SU-DHL-6 (cell line): Measurements from ENCODE around the gene FARP2.

Experiments used
- H2AFZ ChIP-seq: fragments of 200-600 bp; sonication (generic); 2 replicates; pipeline ENCODE4 v1.6.1; 2014; ENCODE audit warnings: low read depth, mild to moderate bottlenecking, moderate library complexity, mixed read lengths, antibody characterized with exemption, low read length; ENCODE audit not compliant: severe bottlenecking
- H3F3A ChIP-seq: fragments of 200-600 bp; shearing (Covaris generic); 2 replicates; pipeline ENCODE4 v1.6.0; 2016; ENCODE audit warnings: antibody characterized with exemption, mild to moderate bottlenecking; ENCODE audit not compliant: insufficient read depth
- H3K27ac ChIP-seq: fragments of 200-600 bp; sonication (generic); 2 replicates; pipeline ENCODE4 v1.5.1; 2016; ENCODE audit warnings: low read depth, mild to moderate bottlenecking, low read length, moderate library complexity, mixed read lengths
- H3K27me3 ChIP-seq: fragments of 200-600 bp; sonication (generic), shearing (Covaris generic); 2 replicates; pipeline ENCODE4 v1.6.0; 2014; ENCODE audit warnings: mild to moderate bottlenecking, low read length
- H3K36me3 ChIP-seq: fragments of 200-600 bp; sonication (generic); 2 replicates; pipeline ENCODE4 v1.6.1; 2014; ENCODE audit warnings: mild to moderate bottlenecking, low read length, mixed read lengths
- H3K4me2 ChIP-seq: fragments of 300-600, 200-600 bp; shearing (Covaris generic), sonication (generic); 2 replicates; pipeline ENCODE4 v1.6.0; 2014; ENCODE audit warnings: low read length, low read depth, mild to moderate bottlenecking; ENCODE audit not compliant: poor library complexity, severe bottlenecking
- H3K4me3 ChIP-seq: fragments of 200-600 bp; sonication (generic); 2 replicates; pipeline ENCODE4 v1.5.1; 2014; ENCODE audit warnings: antibody characterized with exemption, low read length, mild to moderate bottlenecking, mixed read lengths; ENCODE audit not compliant: insufficient read depth, poor library complexity, severe bottlenecking
- H3K79me2 ChIP-seq: fragments of 200-600 bp; sonication (generic); 2 replicates; pipeline ENCODE4 v1.6.1; 2014; ENCODE audit warnings: mild to moderate bottlenecking, low read length, moderate library complexity; ENCODE audit not compliant: insufficient read depth
- H3K9ac ChIP-seq: fragments of 200-600 bp; sonication (generic); 2 replicates; pipeline ENCODE4 v1.7.0; 2014; ENCODE audit warnings: mild to moderate bottlenecking, low read length
- H3K9me2 ChIP-seq: fragments of 200-600 bp; sonication (generic); replicated peaks from 2 replicates; pipeline ENCODE4 v1.6.1; 2014; ENCODE audit warnings: low read length; ENCODE audit not compliant: insufficient read depth
- H3K9me3 ChIP-seq: fragments of 200-600 bp; sonication (generic); 2 replicates; pipeline ENCODE4 v1.6.1; 2014; ENCODE audit warnings: low read length, mixed read lengths; ENCODE audit not compliant: insufficient read depth
- H4K20me1 ChIP-seq: fragments of 200-600 bp; sonication (generic); 2 replicates; pipeline ENCODE4 v1.6.1; 2014; ENCODE audit warnings: low read depth, mild to moderate bottlenecking, antibody characterized with exemption, low read length, moderate library complexity, mixed read lengths
- EZH2phosphoT487 ChIP-seq: fragments of 200-600 bp; sonication (generic), shearing (Covaris generic); conservative IDR thresholded peaks from 2 replicates; pipeline ENCODE4 v1.6.1; 2018; ENCODE audit warnings: mild to moderate bottlenecking, antibody characterized with exemption, low read length, moderate library complexity, mixed read lengths
- TF ChIP-seq, protein P1 (sequence below): fragments of 200-600 bp; sonication (generic); IDR thresholded peaks from one replicate; pipeline ENCODE4 v1.5.1; 2017; ENCODE audit warnings: antibody characterized with exemption, mild to moderate bottlenecking, low read length, moderate library complexity; ENCODE audit not compliant: insufficient read depth, poor library complexity, severe bottlenecking

FARP2 gene

DNA sequence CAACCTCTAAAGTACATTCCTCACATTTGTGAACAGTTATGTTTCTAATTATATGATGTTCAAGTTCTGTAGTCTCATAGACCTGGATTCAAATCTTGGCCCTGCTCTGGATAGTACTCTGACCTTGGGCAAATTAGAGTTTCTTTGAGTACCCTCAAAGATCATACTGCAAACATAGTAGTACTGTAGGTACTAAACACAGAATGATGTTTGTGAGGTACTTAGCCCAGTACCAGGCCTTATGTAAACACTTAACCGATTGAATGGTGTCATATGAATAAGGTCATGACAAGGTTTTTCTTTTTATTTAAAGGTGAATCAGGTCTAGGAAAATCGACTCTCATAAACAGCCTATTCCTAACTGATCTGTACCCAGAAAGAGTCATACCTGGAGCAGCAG lies 21.3 kb upstream of the FARP2 start:
- Histone ChIP-seq H4K20me1 (peaks cover 15% of the 10 kb centered on the region; the same call in 1 of the 2 replicates), H3F3A (peaks cover 53% of the 10 kb centered on the region), H2AFZ (no peak overlapping the region), H3K9ac (no peak overlapping the region), H3K4me2 (no peak overlapping the region), H3K79me2 (peaks cover 35% of the 10 kb centered on the region), H3K27ac (peak overlapping the region; percentile 80), H3K36me3 (peaks cover 36% of the 10 kb centered on the region), H3K9me2 (no peaks in the 10 kb centered on the region), H3K9me3 (no peaks in the 10 kb centered on the region), H3K27me3 (no peaks in the 10 kb centered on the region), H3K4me3 (no peak overlapping the region)
- TF ChIP-seq, protein P1, sequence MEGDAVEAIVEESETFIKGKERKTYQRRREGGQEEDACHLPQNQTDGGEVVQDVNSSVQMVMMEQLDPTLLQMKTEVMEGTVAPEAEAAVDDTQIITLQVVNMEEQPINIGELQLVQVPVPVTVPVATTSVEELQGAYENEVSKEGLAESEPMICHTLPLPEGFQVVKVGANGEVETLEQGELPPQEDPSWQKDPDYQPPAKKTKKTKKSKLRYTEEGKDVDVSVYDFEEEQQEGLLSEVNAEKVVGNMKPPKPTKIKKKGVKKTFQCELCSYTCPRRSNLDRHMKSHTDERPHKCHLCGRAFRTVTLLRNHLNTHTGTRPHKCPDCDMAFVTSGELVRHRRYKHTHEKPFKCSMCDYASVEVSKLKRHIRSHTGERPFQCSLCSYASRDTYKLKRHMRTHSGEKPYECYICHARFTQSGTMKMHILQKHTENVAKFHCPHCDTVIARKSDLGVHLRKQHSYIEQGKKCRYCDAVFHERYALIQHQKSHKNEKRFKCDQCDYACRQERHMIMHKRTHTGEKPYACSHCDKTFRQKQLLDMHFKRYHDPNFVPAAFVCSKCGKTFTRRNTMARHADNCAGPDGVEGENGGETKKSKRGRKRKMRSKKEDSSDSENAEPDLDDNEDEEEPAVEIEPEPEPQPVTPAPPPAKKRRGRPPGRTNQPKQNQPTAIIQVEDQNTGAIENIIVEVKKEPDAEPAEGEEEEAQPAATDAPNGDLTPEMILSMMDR = no peak
- TF ChIP-seq EZH2phosphoT487 = no peak

DNA sequence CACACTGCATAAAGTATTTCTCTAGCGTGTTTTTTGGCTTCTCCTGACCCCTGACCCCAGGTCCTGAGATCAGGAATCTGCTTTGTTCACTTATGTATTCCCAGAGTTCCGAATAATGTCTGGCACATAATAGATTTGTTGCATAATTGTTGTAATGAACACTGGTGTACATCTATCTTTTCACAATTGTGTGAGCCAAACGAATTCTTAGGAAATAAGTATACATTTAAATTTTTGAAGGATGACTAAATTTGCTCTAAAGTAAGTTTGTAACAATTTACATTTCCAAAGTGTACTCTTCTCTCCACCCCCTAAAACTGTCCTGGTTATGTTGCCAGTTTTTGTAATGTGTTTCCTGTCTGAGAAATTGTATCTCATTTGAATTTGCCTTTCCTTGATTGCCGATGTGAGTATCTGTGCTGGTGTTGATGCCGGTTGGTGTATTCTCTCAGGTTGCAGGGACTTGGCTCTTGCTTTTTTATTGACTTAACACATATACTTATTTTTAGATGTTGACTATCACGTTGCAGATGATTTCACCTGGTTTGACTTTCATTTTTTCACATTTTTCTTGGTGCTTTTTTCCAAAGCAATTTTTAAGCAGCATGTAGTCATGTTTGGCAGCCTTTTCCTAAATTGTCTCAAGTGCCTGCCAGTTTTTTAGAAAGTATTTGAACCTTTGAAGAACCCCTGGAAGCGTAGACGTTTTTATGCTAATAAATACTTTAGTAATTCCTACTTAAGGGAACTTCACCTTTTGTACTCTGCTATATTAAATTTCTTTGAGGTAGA lies 16.1 kb upstream of the FARP2 start:
- H4K20me1 ChIP-seq = peaks cover 11% of the 10 kb centered on the region; the same call in 1 of the 2 replicates
- H3K79me2 ChIP-seq = peaks cover 28% of the 10 kb centered on the region
- no peaks in the 10 kb centered on the region for H3K9me2 ChIP-seq
- H2AFZ ChIP-seq = no peak overlapping the region
- no peak overlapping the region for H3K4me2 ChIP-seq
- no peak overlapping the region for H3K27ac ChIP-seq
- H3K9me3 ChIP-seq = no peaks in the 10 kb centered on the region
- peaks cover 20% of the 10 kb centered on the region for H3F3A ChIP-seq
- H3K36me3 ChIP-seq = peaks cover 54% of the 10 kb centered on the region
- H3K27me3 ChIP-seq = no peaks in the 10 kb centered on the region
- no peak overlapping the region for H3K9ac ChIP-seq
- no peak overlapping the region for H3K4me3 ChIP-seq
- TF ChIP-seq EZH2phosphoT487 = no peak
- TF ChIP-seq, protein P1 = no peak

DNA sequence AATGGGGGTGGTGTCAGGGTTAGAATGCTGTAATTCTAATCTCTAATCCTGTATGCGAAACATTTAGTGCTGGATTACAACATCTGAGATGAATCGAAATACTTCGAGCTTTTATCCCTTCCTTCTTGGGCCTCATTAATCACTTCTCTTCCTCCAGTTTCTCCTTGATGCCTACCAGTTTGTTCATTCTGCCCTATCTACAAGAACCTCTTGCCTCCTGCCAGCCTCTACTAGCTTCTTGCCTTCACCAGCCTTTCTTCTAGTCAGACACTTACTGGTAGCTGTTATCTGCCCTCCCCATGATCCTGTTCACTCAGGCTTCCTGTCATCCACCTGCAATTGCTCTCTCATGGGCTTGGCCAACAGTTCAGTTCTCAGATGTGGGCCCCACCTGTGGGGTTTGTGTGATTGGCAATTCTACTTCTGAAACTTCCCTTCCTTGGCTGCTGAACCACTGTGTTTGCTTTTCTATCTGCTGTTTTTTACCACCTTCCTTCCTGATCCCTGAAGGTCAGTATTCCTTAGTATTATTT lies 15.4 kb upstream of the FARP2 start:
- H3K79me2 ChIP-seq = peaks cover 28% of the 10 kb centered on the region
- peaks cover 11% of the 10 kb centered on the region; the same call in 1 of the 2 replicates for H4K20me1 ChIP-seq
- H3K4me2 ChIP-seq = no peak overlapping the region

More for the DNA sequence above, 15.4 kb upstream of the FARP2 start:
- H3K9me3 ChIP-seq = no peaks in the 10 kb centered on the region
- H3K27me3 ChIP-seq = no peaks in the 10 kb centered on the region
- no peaks in the 10 kb centered on the region for H3K9me2 ChIP-seq
- TF ChIP-seq EZH2phosphoT487 = no peak
- TF ChIP-seq, protein P1 = no peak
- H3K4me3 ChIP-seq = no peak overlapping the region
- H2AFZ ChIP-seq = no peak overlapping the region
- peaks cover 13% of the 10 kb centered on the region for H3F3A ChIP-seq
- H3K27ac ChIP-seq = no peak overlapping the region
- no peak overlapping the region for H3K9ac ChIP-seq
- peaks cover 54% of the 10 kb centered on the region for H3K36me3 ChIP-seq
